HCT116 (cell line): ENCODE measurements around the gene RCE1. TPM values are rescaled to one million over a fixed set of nuclear protein-coding genes. Genes with fewer than 3 reads are reported as not detected.
A peak's percentile ranks its signal among the peaks of the same experiment; 100 is the strongest.

ENCODE experiments used
- ATAC-seq: fragments of 200-7000 bp; cut with Tn5 transposase; 2 replicates; pipeline ENCODE4 v1.9.1; 2020; ENCODE audit warnings: mild to moderate bottlenecking, moderate library complexity
- BruUV-seq: library from RNA; stranded (reverse); fragments of 400-500 nt; replicated peaks from 2 replicates; lab custom pipeline; 2021; lab: Mats Ljungman, UMichigan
- CTCF ChIA-PET: fragments of 300-600 bp; sonication (Branson Sonifier 250); formaldehyde crosslinking; loops from one replicate; lab custom pipeline; 2021; ENCODE audit warnings: antibody characterized with exemption; lab: Charles Lee
- POLR2A ChIA-PET: fragments of 300-600, 350-600 bp; sonication (Branson Sonifier 250); formaldehyde crosslinking; loops from one replicate; lab custom pipeline; 2021; ENCODE audit warnings: antibody characterized with exemption; lab: Charles Lee
- RAD21 ChIA-PET, 2 experiments: fragments of 300-600 bp; sonication (Branson Sonifier 250); formaldehyde crosslinking; loops; one replicate each; lab custom pipeline; 2023; ENCODE audit warnings: low total read pairs in 2 of 2; ENCODE audit not compliant: uncharacterized antibody in 2 of 2, unreplicated experiment in 2 of 2, low non-redundant PET in 1 of 2; lab: Charles Lee
- DNase-seq: peaks from one replicate; pipeline ENCODE4 v3.0.0-alpha.2; 2010; ENCODE audit warnings: low read depth, low spot score
- H2AFZ ChIP-seq: fragments of 200-600 bp; shearing (Covaris generic), sonication (generic); 2 replicates; pipeline ENCODE4 v1.6.1; 2017; ENCODE audit warnings: low read depth, mixed run types, mixed read lengths, antibody characterized with exemption, low read length; ENCODE audit not compliant: poor library complexity, severe bottlenecking
- H3K27ac ChIP-seq: 2 replicates; pipeline ENCODE4 v1.5.1; 2012; ENCODE audit warnings: low read depth, low read length
- H3K27me3 ChIP-seq: fragments of 200-600 bp; sonication (generic); 2 replicates; pipeline ENCODE4 v1.6.1; 2016; ENCODE audit warnings: mixed run types, low read length, mixed read lengths; ENCODE audit not compliant: insufficient read depth
- H3K36me3 ChIP-seq, 2 experiments: fragments of 200-500 bp in 1 of 2; fragments of 200-600 bp in 1 of 2; sonication (Bioruptor generic) in 1 of 2; sonication (generic) in 1 of 2; 2 replicates each; pipeline versions ENCODE4 v1.5.1 to v1.6.1; 2014 to 2016; ENCODE audit warnings: low read length in 2 of 2, inconsistent platforms in 1 of 2, mixed read lengths in 1 of 2, mixed run types in 1 of 2; ENCODE audit not compliant: insufficient read depth in 2 of 2, control insufficient read depth in 1 of 2
- H3K4me1 ChIP-seq, 2 experiments: fragments of 200-600 bp in 1 of 2; sonication (generic) in 1 of 2; 2 replicates each; pipeline versions ENCODE4 v1.5.1 to v1.6.1; 2012 to 2017; ENCODE audit warnings: low read length in 2 of 2, inconsistent platforms in 1 of 2, mild to moderate bottlenecking in 1 of 2, mixed read lengths in 1 of 2, mixed run types in 1 of 2, moderate library complexity in 1 of 2; ENCODE audit not compliant: insufficient read depth in 2 of 2, control insufficient read depth in 1 of 2
- H3K4me2 ChIP-seq: fragments of 200-600 bp; sonication (generic); 2 replicates; pipeline ENCODE4 v1.6.1; 2017; ENCODE audit warnings: mixed run types, low read length, mixed read lengths
- H3K4me3 ChIP-seq, 2 experiments: fragments of 200-600 bp in 1 of 2; sonication (generic) in 1 of 2; replicated peaks in 1 of 2; 2 replicates each; pipeline ENCODE4 v1.5.1; 2011 to 2016; ENCODE audit warnings: low read length in 2 of 2, control low read depth in 1 of 2, low read depth in 1 of 2, mild to moderate bottlenecking in 1 of 2, mixed read lengths in 1 of 2, mixed run types in 1 of 2
- H3K79me2 ChIP-seq: fragments of 200-600 bp; sonication (generic); 2 replicates; pipeline ENCODE4 v1.6.1; 2017; ENCODE audit warnings: mild to moderate bottlenecking, mixed run types, low read length, moderate library complexity, mixed read lengths; ENCODE audit not compliant: insufficient read depth
- H3K9ac ChIP-seq: fragments of 200-600 bp; sonication (generic); 2 replicates; pipeline ENCODE4 v1.6.1; 2016; ENCODE audit warnings: low read length, mixed read lengths
- H3K9me2 ChIP-seq: fragments of 200-600 bp; sonication (generic), shearing (Covaris generic); 2 replicates; pipeline ENCODE4 v1.6.1; 2017; ENCODE audit warnings: mixed run types, mild to moderate bottlenecking, moderate library complexity; ENCODE audit not compliant: insufficient read depth
- H3K9me3 ChIP-seq, 2 experiments: fragments of 200-500 bp in 1 of 2; fragments of 200-600 bp in 1 of 2; sonication (Bioruptor generic) in 1 of 2; sonication (generic) in 1 of 2; 2 replicates each; pipeline ENCODE4 v1.6.1; 2014 to 2017; ENCODE audit warnings: low read length in 2 of 2, mixed read lengths in 2 of 2, inconsistent platforms in 1 of 2, low read depth in 1 of 2, mild to moderate bottlenecking in 1 of 2, mixed run types in 1 of 2, moderate library complexity in 1 of 2; ENCODE audit not compliant: control insufficient read depth in 1 of 2, insufficient read depth in 1 of 2
- H4K20me1 ChIP-seq: fragments of 200-600 bp; sonication (generic), shearing (Covaris generic); 2 replicates; pipeline ENCODE4 v1.6.1; 2017; ENCODE audit warnings: mixed run types, mild to moderate bottlenecking, moderate library complexity; ENCODE audit not compliant: insufficient read depth
- CEBPB ChIP-seq: IDR thresholded peaks from 2 replicates; pipeline ENCODE4 v1.6.1; 2012; ENCODE audit warnings: low read depth
- EGR1 ChIP-seq: IDR thresholded peaks from 2 replicates; pipeline ENCODE4 v1.6.1; 2012; ENCODE audit warnings: low read depth
- ELF1 ChIP-seq: IDR thresholded peaks from 2 replicates; pipeline ENCODE4 v1.6.1; 2012; ENCODE audit warnings: low read depth, borderline replicate concordance
- EZH2phosphoT487 ChIP-seq: fragments of 200-600 bp; IDR thresholded peaks from 2 replicates; pipeline ENCODE4 v1.6.1; 2018; ENCODE audit warnings: antibody characterized with exemption, borderline replicate concordance
- FOSL1 ChIP-seq: IDR thresholded peaks from 2 replicates; pipeline ENCODE4 v1.6.1; 2012; ENCODE audit warnings: low read depth
- JUND ChIP-seq: IDR thresholded peaks from 2 replicates; pipeline ENCODE4 v1.6.1; 2012
- POLR2AphosphoS5 ChIP-seq: IDR thresholded peaks from 2 replicates; pipeline ENCODE4 v1.6.1; 2011; ENCODE audit warnings: mild to moderate bottlenecking, low read depth, low read length, moderate library complexity
- RAD21 ChIP-seq: IDR thresholded peaks from 2 replicates; pipeline ENCODE4 v1.6.1; 2012; ENCODE audit warnings: low read depth, mild to moderate bottlenecking
- SIN3A ChIP-seq: IDR thresholded peaks from 2 replicates; pipeline ENCODE4 v1.6.1; 2012; ENCODE audit warnings: low read depth
- SP1 ChIP-seq: IDR thresholded peaks from 2 replicates; pipeline ENCODE4 v1.6.1; 2012; ENCODE audit warnings: low read depth
- SRF ChIP-seq: IDR thresholded peaks from 2 replicates; pipeline ENCODE4 v1.6.1; 2012; ENCODE audit warnings: low read depth
- TCF7L2 ChIP-seq: IDR thresholded peaks from 2 replicates; pipeline ENCODE4 v1.7.0; 2011; ENCODE audit warnings: borderline replicate concordance, inconsistent platforms; ENCODE audit not compliant: insufficient read depth, insufficient read length; ENCODE audit errors: extremely low read depth
- ZFX ChIP-seq: fragments of 450-650 bp; IDR thresholded peaks from 2 replicates; pipeline ENCODE4 v1.6.1; 2017
- intact Hi-C: fragments of 100-400 bp; cut with micrococcal nuclease; formaldehyde crosslinking; loops from 2 replicates; pipeline ENCODE4 v1.10.0; 2022
- total RNA-seq: library from RNA; stranded (reverse); gene quantifications from one replicate; pipeline ENCODE4 v1.2.1, GENCODE V29; 2021; ENCODE audit not compliant: unreplicated experiment
- TF ChIP-seq, protein P1 (sequence below): IDR thresholded peaks from 2 replicates; pipeline ENCODE4 v1.6.1; 2011; ENCODE audit warnings: mild to moderate bottlenecking, low read length, moderate library complexity; ENCODE audit not compliant: insufficient replicate concordance; ENCODE audit errors: extremely low read depth
- TF ChIP-seq, protein P2 (sequence below), 3 experiments: fragments of 200-600 bp in 1 of 3; sonication (generic) in 1 of 3; IDR thresholded peaks in 2 of 3; conservative IDR thresholded peaks in 1 of 3; 2 replicates each; pipeline ENCODE4 v1.5.1; 2012 to 2017; ENCODE audit warnings: low read depth in 2 of 3, low read length in 2 of 3, antibody characterized with exemption in 1 of 3, borderline replicate concordance in 1 of 3, control low read depth in 1 of 3, mild to moderate bottlenecking in 1 of 3, mixed read lengths in 1 of 3, mixed run types in 1 of 3, moderate library complexity in 1 of 3; ENCODE audit not compliant: insufficient read depth in 1 of 3

Gene RCE1
- total RNA-seq, 1 experiment from 2014 or later: 35.3 TPM

DNA sequence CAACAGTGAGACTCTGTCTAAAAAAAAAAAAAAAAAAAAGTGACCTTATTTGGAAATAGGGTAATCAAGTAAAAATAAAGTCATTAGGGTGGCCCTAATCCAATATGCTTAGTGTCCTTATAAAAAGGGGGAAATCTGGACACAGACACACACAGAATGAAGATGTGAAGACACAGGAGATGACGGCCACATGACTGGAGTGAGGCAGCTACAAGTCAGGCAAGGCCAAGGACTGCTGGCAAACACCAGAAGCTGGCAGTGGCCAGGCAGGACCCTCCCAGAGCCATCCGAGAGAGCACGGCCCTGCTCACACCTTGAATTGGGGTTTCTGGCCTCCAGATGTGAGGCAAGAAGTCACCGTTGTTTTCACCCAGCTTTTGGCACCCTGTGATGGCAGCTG, 42.2 kb downstream of the RCE1 start:
- Histone ChIP-seq H2AFZ (no peak overlapping the region), H3K9me3 (no peaks in the 10 kb centered on the region), H3K27ac (peak overlapping the region; percentile 81; the same call in 1 of the 2 replicates), H3K79me2 (no peaks in the 10 kb centered on the region), H3K4me3 (no peak overlapping the region), H3K9me2 (no peaks in the 10 kb centered on the region), H4K20me1 (no peaks in the 10 kb centered on the region), H3K4me1 (peaks cover 83 to 94% of the 10 kb centered on the region in 2 experiments), H3K4me2 (peak overlapping the region; percentile 75), H3K36me3 (no peaks in the 10 kb centered on the region), H3K9ac (peak overlapping the region; percentile 35; the same call in 1 of the 2 replicates), H3K27me3 (no peaks in the 10 kb centered on the region)
- CTCF ChIA-PET: interaction anchor here (2.0 kb wide), 1 partner anchor 90 kb away, joined by 5 read pairs; no protein-coding TSS in a partner anchor
- intact Hi-C loops: loop anchor here (10.0 kb wide), 1 partner anchor 69 kb away; the partner anchor contains the start of gene PC
- RAD21 ChIA-PET: interaction anchor here in 1 of 2 experiments (0.6 kb wide), 1 partner anchor 456 kb away, joined by 3 read pairs; no protein-coding TSS in a partner anchor
- POLR2A ChIA-PET: interaction anchor here (0.7 to 1.0 kb wide), 2 partner anchors 19 to 136 kb away, joined by 3 read pairs; no protein-coding TSS in a partner anchor
- BruUV-seq: no TSS peak
- TF ChIP-seq, protein P1, sequence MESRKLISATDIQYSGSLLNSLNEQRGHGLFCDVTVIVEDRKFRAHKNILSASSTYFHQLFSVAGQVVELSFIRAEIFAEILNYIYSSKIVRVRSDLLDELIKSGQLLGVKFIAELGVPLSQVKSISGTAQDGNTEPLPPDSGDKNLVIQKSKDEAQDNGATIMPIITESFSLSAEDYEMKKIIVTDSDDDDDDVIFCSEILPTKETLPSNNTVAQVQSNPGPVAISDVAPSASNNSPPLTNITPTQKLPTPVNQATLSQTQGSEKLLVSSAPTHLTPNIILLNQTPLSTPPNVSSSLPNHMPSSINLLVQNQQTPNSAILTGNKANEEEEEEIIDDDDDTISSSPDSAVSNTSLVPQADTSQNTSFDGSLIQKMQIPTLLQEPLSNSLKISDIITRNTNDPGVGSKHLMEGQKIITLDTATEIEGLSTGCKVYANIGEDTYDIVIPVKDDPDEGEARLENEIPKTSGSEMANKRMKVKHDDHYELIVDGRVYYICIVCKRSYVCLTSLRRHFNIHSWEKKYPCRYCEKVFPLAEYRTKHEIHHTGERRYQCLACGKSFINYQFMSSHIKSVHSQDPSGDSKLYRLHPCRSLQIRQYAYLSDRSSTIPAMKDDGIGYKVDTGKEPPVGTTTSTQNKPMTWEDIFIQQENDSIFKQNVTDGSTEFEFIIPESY: no peak
- no peak for TF ChIP-seq ZFX
- TF ChIP-seq EZH2phosphoT487: no peak
- TF ChIP-seq EGR1: no peak
- TF ChIP-seq CEBPB: no peak
- TF ChIP-seq, protein P2, sequence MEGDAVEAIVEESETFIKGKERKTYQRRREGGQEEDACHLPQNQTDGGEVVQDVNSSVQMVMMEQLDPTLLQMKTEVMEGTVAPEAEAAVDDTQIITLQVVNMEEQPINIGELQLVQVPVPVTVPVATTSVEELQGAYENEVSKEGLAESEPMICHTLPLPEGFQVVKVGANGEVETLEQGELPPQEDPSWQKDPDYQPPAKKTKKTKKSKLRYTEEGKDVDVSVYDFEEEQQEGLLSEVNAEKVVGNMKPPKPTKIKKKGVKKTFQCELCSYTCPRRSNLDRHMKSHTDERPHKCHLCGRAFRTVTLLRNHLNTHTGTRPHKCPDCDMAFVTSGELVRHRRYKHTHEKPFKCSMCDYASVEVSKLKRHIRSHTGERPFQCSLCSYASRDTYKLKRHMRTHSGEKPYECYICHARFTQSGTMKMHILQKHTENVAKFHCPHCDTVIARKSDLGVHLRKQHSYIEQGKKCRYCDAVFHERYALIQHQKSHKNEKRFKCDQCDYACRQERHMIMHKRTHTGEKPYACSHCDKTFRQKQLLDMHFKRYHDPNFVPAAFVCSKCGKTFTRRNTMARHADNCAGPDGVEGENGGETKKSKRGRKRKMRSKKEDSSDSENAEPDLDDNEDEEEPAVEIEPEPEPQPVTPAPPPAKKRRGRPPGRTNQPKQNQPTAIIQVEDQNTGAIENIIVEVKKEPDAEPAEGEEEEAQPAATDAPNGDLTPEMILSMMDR (IDR thresholded peaks at IDR 0.05 in 2 of 3, conservative IDR thresholded peaks at IDR 0.05 in 1 of 3; ENCODE audit: borderline replicate concordance in 1 of 3, insufficient read depth in 1 of 3, low read depth in 2 of 3, low read length in 2 of 3): no peak
- TF ChIP-seq SIN3A: no peak
- no peak for TF ChIP-seq ELF1
- TF ChIP-seq TCF7L2: no peak
- no peak for TF ChIP-seq FOSL1
- no peak for TF ChIP-seq RAD21
- TF ChIP-seq POLR2AphosphoS5: no peak
- no peak for TF ChIP-seq SRF
- TF ChIP-seq JUND: no peak
- TF ChIP-seq SP1: no peak
- ATAC-seq: no peak
- no peak for DNase-seq
